Nephron progenitor cell (in vitro differentiated cells): ENCODE data around the gene PTGS1.

Experiments
- DNase-seq: peaks from one replicate; pipeline ENCODE4 v3.0.0; 2021
- H3K27ac Mint-ChIP-seq: 2 replicates; pipeline ENCODE4 v1.8.0; 2021; ENCODE audit warnings: mild to moderate bottlenecking, moderate library complexity, mixed read lengths
- H3K27me3 Mint-ChIP-seq: 2 replicates; pipeline ENCODE4 v1.8.0; 2021; ENCODE audit warnings: mild to moderate bottlenecking, low read depth, mixed read lengths; ENCODE audit not compliant: poor library complexity
- H3K36me3 Mint-ChIP-seq: 2 replicates; pipeline ENCODE4 v1.8.0; 2021; ENCODE audit warnings: low read depth, mixed read lengths
- H3K4me1 Mint-ChIP-seq: 2 replicates; pipeline ENCODE4 v1.8.0; 2021; ENCODE audit warnings: mixed read lengths
- H3K4me3 Mint-ChIP-seq: 2 replicates; pipeline ENCODE4 v1.8.0; 2021; ENCODE audit warnings: mild to moderate bottlenecking, moderate library complexity, mixed read lengths
- H3K9me3 Mint-ChIP-seq: 2 replicates; pipeline ENCODE4 v1.8.0; 2021; ENCODE audit warnings: mild to moderate bottlenecking, moderate library complexity, mixed read lengths
- CTCF ChIP-seq: fragments of 200-600 bp; sonication (generic); IDR thresholded peaks from 2 replicates; pipeline ENCODE4 v1.5.0; 2021; ENCODE audit warnings: antibody characterized with exemption

The PTGS1 gene

DNA sequence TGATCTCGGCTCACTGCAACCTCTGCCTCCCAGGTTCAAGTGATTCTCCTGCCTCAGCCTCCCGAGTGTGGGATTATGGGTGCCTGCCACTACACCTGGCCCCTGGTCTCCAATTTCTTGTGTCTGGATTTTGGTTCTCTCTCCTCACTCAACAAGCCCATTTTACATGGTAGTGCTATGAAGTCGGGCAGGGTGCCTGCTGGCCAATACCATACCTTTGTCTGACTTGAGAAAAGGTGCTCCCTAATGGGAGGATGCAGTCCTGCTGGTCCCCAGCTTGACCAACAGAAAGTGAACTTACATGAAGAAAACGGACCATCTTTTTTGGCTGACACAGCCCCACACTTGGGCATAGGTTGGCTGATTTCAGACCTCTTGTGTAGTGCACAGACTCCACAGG, 21.6 kb upstream of the PTGS1 start:
- peaks cover 80% of the 10 kb centered on the region for H3K27me3 Mint-ChIP-seq
- no peak for TF ChIP-seq CTCF
- no peak for DNase-seq
- H3K4me1 Mint-ChIP-seq = peaks cover 15% of the 10 kb centered on the region
- H3K9me3 Mint-ChIP-seq = no peaks in the 10 kb centered on the region
- H3K4me3 Mint-ChIP-seq = no peak overlapping the region
- no peaks in the 10 kb centered on the region for H3K36me3 Mint-ChIP-seq
- no peak overlapping the region for H3K27ac Mint-ChIP-seq

GRCh38 chr9:122350577-122351355, 20.1 kb upstream of the PTGS1 start:
- peaks cover 15% of the 10 kb centered on the region for H3K4me1 Mint-ChIP-seq
- peak; percentile 96 for TF ChIP-seq CTCF
- no peak overlapping the region for H3K4me3 Mint-ChIP-seq
- peaks cover 73% of the 10 kb centered on the region for H3K27me3 Mint-ChIP-seq
- H3K27ac Mint-ChIP-seq = no peak overlapping the region
- H3K36me3 Mint-ChIP-seq = no peaks in the 10 kb centered on the region
- peak; percentile 89 for DNase-seq
- H3K9me3 Mint-ChIP-seq = no peaks in the 10 kb centered on the region

DNA sequence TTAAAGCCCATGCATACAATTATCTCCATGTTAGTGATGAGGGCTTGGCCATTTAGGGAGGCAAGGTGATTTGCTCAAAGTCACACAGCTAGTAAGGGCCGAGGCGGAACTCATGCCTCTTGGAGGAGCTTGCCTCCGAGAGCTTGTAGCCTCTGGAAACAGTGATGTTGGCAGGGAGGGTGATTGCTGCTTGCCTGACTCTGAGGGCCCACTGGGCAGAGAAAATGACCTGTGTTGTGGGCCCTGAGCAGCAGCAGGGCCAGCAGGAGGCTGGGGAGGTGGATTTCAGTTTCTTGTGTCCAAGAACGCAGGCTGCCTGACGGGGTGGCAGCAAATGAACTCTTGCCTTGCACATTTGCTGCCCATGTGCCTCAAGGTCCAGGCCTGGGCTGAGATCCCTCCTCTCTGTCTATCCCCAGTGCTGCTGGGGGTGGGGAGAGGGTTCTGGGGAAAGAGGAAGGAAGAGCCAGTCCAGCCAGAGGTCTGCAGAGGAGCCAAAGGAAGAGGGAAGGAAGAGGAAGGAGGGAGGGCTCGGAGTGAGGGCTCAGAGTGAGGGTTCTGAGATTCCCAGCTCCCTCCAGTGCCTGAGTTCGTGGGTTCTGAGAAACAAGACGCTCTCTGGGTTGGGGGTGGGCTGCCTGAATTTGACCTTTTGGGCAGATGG, 16.2 kb upstream of the PTGS1 start:
- no peak for DNase-seq
- H3K36me3 Mint-ChIP-seq = no peaks in the 10 kb centered on the region
- no peaks in the 10 kb centered on the region for H3K4me1 Mint-ChIP-seq
- no peak overlapping the region for H3K4me3 Mint-ChIP-seq
- TF ChIP-seq CTCF = no peak
- H3K9me3 Mint-ChIP-seq = peaks cover 10% of the 10 kb centered on the region
- H3K27me3 Mint-ChIP-seq = peaks cover 49% of the 10 kb centered on the region
- H3K27ac Mint-ChIP-seq = no peak overlapping the region

GRCh38 chr9:122355336-122355875, 15.4 kb upstream of the PTGS1 start:
- DNase-seq = no peak
- peaks cover 10% of the 10 kb centered on the region for H3K9me3 Mint-ChIP-seq
- H3K36me3 Mint-ChIP-seq = no peaks in the 10 kb centered on the region
- H3K27ac Mint-ChIP-seq = no peak overlapping the region
- H3K4me3 Mint-ChIP-seq = no peak overlapping the region
- no peaks in the 10 kb centered on the region for H3K4me1 Mint-ChIP-seq
- TF ChIP-seq CTCF = no peak
- H3K27me3 Mint-ChIP-seq = peaks cover 42% of the 10 kb centered on the region

DNA sequence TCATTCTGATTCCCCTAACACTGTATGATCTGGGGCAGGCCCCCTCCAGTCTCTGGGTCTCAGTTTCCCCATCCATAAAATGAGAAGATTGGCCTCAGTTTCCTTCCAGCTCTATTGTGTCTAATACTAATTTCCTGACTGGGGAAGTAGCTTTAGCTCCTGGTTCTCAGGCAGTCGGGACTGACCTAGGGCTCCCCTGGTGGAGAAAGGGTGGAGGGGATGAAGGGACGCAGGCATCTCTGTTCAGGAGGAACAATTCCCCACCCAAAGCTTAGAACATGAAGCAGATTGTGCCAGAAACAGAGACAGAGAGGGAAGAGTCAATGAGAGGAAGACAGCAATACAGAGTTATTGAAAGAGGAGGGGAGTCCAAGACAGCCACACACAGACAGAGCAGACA, 14.2 kb upstream of the PTGS1 start:
- no peak for DNase-seq
- H3K4me3 Mint-ChIP-seq = no peak overlapping the region
- no peaks in the 10 kb centered on the region for H3K36me3 Mint-ChIP-seq
- no peaks in the 10 kb centered on the region for H3K4me1 Mint-ChIP-seq
- peaks cover 10% of the 10 kb centered on the region for H3K9me3 Mint-ChIP-seq
- H3K27ac Mint-ChIP-seq = no peak overlapping the region
- TF ChIP-seq CTCF = peak; percentile 43
- H3K27me3 Mint-ChIP-seq = peaks cover 42% of the 10 kb centered on the region
